Colon (tissue), 2 donors: Measurements from ENCODE around the gene ACTG1.

ENCODE experiments used
- FAIRE-seq: peaks from 2 replicates; lab custom pipeline; 2012; peaks lifted over from hg19 to GRCh38; lab: Jason Lieb, UNC
- donor health status: control.
- donor health status: control.

ACTG1 gene

DNA sequence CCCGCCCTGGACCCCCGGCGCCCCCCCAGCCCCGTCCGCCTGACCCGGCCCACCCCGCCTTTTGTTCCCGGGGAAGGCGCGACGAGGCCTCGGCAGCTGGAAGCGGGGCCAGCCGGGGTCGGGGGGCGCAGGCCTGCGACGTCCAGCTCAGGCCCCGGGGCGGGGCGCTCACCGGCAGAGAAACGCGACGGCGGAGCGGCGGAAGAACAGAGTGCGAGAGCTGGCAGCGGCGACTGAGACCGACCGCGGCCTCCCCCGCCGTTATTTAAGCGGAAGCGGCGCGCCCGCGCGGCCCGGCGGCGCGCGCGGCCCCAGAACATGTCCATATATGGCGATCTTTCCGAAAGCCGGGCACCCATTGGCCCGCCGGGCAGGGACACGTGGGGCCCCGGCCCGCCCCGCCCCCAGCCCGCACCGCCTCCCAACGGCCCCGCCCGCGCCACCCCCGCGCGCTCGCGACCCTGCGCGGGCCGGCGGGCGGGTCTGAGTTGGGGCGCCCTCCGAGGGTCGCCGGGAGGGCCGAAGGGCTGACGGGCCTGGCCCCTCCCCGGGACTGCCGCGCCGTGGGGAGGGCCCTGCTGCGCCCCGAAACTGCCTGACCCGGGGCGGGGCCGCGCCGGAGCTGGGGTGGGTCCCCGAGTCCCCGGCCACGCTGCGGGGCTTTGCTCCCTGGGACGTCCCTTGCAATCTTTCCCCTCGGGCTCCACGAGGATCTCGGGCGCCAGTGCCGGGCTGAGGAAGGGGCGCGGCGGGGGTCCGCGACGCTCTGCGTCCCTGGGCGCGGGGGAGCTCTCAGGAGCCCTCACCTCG lies at the start of gene ACTG1:
Gene ACTG1 (minus strand): TSS at position 238 of the 810 bp plus-strand sequence. CDS start 445 bp downstream, outside the sequence.
- no peak for FAIRE-seq

DNA sequence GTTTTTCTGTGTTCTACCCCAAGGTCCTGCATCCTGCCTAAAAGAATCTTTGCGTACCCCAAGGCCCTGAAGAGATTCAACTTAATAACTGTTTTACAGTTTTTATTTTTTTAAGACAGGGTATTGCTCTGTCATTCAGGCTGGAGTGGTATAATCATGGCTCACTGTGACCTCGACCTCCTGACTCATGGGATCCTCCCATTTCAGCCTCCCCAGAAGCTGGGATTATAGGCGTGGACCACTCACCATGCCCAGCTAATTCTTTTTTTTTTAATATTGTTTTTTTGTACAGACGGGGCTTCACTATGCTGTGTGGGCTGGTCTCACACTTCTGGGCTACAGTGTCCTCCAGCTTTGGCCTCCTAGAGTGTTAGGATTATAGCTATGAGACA lies 48.9 kb upstream of the ACTG1 start:
- FAIRE-seq = no peak

DNA sequence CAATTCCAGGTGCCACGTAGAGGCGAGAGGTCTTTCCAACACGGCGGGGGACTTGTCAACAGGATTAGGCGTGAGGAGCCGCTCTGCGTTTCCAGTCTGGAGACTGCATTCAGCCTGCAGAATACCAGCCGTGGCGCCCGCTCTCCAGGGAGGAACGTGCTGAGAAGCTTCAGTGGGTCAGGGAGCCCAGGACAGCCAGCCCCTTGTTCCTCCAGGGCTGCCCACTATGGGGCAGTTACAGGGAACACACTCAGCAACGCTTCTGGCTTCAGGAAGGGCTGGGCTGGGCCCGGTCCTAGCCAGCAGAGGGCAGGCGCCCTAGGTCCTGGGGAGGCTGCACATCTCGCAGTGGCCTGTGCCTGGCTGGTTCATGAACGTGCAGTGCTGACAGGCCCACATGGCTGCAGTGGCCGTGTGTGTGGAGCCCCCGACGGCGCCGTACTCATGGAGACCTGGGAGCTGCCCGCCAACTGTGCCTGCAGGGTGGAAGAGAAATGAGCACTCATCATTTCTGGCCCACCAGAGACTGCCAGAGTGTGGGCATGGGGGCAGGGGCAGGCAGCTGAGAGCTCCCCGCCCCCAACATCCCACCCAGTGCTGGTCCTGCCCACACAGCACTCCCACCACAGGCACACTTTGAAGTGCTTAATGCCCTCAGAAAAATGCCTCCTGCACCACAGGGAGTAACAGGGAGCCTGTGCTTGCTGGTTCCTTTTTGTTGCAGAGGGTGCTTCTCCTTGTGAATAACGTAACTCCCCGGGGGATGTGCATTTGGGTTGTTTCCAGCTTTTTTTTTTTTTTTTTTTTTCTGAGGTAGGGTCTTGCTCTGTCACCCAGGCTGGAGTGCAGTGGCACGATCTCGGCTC lies 46.6 kb upstream of the ACTG1 start:
- no peak for FAIRE-seq

DNA sequence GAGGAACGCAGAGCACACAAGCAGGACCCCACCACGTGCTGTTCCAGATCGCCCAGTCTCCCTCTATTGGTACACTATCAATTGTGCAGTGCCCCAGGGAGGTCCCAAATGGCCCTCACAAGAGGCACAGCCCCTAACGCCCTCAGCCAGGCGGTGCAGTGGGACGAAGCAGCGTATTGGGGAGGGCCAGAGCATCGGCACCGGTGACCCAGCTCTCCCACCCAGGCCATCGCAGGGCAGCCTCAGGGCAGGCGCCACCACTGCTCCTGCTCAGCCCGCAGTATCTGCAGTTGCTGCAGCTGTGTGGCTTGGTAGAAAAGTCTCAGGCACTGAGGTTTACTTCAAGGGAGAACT lies 45.5 kb upstream of the ACTG1 start:
- no peak for FAIRE-seq

DNA sequence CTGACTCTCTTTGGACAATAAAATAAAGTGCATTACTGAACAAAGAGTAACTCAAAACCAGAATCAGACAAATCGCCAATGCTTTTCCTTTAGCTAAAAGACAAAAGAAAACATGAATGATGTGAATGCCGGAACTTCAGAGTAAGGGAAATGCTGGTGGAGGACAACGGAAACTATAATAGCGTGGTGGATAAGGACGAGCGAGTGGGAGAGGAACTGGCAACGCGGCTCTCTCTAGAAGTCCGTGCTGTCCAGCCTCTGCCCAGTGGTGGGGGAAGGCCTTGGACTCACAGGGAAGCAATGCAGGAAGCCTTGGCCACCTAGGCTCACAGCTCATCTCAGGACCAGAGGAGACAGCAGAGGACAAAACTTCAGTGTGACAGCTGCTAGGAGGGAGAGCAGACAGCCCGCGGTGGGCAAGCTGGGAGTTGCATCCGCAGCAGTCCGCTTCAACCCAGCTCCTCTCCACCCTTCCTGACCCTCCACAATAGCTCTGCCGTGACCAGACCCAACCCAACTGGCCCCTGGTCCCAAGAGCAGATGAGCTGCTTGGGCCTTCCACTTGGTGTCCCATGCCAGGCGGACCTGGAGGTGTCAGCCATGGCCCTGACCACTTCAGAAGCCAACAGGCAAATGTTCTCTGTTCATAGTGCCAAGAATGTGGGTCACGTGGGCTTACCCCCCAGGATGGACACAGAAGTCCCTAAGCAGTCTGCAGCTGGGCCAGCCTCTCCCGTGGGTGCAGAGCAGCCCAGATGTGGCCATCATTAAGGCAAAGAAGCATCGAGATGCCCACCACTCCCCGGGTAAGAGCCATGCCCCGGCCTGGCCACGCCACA lies 44.9 kb upstream of the ACTG1 start:
- FAIRE-seq = no peak

DNA sequence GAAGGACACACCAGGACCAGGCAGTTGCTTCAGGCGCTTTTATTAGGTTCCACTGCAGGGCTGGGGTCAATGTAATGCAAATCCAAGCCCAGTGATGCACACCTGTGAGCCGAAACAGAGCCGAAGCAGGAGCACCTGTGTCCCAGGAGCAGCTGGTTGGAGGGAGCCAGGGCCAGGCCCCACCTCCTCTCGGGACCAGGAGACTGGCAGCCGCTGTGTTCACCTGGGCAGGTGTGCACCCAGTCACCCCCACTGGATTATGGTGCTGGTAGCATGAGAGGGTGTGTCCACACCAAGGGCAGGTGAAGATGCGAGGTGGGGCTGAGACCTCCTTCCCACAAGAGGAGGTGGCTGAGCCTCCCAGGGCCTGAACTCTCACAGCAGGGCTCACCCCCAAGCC lies 44.3 kb upstream of the ACTG1 start:
- FAIRE-seq = no peak

DNA sequence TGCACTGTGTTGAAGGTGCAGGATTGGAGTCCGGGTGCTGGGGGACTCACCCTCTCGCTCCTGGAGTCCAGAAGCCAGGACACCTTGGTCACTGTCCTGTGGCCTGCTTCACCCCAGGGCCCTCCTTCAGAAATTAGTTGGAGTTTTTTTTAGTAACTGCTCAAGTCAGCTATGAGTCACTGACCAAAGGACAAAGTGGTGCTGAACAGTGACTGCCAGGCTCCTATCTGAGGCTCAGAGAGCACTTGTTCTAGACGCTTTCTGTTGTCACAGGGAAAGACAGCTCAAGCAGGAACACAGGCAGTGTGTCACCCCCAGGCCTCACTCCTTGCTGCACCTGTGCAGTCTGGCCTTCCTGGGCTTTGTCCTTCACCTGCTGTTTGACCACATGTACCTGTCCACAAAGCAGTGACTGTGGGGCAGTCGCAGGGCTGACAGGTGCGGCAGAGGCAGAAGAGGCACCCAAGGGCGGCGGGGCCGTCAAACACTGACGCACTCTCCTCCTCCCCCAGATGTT lies 43.6 kb upstream of the ACTG1 start:
- no peak for FAIRE-seq

DNA sequence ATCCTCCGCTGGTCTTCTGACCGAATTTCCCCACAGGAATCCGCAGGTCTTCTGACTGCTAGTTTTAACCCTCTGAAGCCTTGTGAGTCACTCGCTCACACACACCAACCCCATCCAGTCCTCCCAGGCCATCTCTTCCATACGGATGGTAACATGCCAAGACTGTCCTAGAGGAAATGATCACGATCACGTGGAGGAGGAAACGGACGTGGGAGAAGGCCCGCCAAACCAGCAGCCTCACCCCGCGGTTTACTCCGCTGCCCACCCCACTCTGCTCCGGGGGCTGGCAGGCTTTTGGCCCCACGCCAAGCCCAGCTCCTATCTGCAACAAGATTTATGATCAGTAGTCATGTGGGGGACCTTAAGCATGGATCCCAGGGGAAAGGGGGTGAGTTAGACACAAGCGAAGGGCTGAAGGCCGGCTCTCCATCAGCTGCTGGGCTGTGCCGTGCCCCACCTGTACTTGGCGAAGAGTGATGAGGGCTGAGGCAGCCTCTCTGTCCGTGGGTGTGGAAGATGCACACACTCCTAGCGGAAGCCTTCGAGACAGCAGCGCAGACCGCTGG lies 41.1 kb upstream of the ACTG1 start:
- FAIRE-seq = no peak

DNA sequence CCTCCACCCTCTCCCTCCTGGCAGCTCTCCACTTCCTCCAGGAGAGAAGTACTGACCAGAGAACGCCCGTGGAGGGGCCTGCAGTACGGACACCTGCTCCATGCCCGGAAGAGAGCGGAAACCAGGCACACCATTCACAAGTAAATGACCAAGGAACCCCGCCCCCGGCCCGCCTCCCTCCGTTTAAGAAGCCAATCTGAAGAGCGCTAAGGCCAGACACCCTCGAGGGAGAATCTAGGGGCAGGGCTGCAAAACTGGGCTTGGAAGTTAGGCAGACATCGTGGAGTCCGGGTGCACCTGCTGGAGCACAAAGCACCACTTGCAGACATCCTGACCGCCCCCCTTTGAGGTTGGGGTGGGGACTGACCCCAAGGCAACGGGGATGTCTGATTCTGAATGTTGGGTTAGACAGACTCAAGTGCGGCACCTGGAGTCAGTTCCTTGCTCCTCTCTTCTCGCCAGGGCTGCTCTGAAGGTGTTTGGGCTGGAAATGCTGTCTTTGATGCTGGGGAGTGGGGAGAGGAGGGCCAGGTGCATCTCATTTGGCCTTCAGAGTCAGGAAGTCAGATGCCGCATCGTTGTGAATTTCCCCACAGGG lies 40.5 kb upstream of the ACTG1 start:
- FAIRE-seq = no peak

DNA sequence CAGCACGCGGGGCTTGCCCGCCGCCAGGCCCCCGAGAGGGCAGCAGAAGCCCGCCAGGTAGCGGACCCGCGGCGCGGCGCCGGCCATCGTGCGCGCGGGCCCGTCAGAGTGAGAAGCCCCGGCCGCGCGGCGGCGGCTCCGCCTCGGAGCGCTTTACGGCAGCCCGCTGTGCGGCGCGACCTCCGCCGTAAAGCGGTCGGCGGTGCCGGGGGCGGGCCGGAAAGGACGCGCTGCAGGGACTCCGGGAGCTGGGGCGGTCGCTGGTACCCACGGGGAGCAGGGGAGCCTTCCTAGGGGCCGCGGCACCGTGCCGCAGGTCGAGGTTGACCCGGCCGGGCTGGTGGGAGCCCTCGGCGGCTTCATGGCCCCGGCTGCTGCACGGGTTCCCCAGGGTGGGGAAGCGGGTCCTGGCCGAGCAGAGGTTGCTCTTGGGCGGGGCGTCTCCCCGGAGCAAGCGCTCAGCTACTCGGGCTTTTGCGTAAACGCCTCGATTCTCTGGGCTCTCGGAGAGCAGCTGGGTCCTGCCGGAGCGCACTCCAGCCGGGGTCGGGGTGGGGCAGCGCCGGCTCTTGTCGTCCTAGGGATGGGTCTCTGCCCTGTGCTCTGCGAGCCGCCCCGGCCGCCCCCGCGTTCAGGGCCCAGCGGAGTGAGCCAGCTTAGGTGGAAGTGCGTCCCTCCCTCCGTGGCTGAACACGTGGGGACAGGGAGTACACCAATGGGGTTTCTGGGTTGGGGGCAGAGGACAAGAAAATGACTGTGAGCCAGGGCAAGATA lies 39.8 kb upstream of the ACTG1 start, which contains the start of gene FAAP100:
Gene FAAP100 (minus strand): TSS at position 110 of the 774 bp plus-strand sequence. CDS start 23 bp downstream, at position 87.
- FAIRE-seq = no peak

DNA sequence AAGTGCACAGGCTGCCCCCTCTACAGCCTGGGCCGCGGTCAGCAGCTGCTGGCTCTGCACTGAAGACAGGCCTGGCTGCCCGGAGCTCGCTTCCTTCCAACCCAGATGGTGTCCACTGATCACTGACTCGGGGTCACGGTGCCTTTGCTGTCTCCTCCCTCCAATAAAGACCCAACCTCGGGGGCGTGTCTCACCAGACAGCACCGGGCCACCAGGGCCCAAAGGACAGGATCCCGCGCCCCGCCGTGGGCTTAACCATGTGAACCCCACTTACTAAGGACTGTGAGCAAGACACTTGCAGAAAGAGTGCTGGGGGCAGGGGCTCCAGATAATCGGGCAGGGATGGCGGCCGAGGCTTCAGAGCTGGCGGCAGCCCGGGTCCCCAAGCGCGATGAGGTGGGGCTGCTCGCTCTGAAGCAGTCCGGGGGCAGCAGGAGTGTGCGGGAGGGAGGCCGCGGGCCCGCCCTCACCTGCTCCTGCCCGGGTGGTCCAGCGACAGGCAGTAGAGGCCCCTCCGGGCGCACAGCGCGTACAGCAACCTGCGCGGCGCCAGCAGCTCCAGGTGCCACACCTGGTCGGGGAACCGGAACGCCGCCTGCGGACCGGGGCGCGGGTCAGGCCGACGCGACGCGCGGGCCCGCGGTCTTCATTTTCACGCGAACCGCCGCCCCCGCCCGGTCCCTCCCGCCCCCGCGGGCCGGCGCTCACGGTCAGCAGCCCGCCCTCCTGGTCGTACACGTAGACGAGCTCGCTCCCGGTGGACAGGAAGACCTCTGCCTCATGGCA lies 39.1 kb upstream of the ACTG1 start:
- FAIRE-seq = no peak

DNA sequence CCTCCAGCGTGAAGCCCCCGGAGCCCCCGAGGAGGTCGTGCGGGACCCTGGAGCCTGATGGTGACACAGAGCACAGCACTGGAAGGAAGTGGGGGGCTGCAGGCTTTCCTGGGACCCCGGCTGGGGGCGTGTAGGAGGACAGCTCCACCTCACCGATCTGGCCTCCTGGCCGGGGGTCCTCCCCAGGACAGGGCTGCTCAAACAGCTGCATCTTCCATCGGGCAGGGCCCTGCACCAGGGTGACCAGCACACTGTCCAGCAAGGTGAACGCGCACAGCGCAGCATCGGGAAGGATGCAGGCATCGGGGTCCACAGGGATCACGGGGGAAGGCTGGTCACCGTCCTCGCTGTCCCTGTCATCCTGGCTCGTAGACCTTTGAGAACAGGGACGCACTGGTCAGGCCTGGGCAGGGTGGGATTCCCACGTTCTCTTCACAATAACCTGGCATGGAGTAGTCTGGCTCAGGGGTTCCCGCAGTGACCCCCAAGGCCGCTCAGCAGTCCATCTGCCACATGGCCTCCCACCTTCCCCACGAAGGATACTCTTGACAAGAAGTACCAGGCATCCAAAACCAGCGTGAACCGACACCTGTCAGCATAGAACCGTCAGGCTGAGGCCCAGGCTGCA lies 38.3 kb upstream of the ACTG1 start:
- FAIRE-seq = no peak

DNA sequence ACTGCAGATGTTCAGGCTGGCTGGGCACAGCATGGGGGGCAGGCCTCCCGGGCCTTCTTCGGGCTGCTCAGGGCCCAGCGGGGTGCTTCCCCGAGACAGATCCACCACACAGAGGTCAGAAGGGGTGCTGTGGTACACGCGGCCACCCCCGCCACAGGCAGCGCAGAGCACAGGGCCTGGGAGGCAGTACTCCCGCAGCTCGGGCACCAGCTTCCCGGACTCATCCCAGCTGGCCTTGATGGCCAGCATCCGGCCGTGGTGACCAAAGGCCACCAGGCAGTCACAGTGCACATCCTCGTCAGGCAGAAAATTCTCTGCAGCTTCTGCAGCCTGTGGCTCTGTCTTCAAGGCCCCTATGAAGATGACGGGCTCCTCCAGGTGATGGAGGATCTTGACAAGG lies 37.7 kb upstream of the ACTG1 start:
- no peak for FAIRE-seq

DNA sequence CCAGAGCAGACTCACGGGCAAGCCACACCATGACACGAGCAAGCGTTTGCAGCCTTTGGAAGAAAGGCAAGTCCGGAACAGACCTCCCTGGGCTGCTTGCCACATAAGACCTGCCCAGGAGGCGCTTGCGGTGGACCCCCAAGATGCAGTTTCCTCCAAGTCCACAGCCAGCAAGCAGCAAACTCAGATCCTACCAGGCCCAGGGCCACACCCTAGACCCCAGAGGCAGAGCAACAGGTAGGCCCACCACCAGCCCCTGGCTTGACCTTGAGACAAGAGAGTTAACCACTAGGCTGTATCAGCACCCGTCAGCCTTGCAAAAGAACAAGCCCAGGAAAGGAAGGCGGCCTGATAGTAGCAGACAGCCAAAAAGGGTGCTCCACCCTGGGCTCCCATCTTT lies 37.2 kb upstream of the ACTG1 start:
- FAIRE-seq = no peak

DNA sequence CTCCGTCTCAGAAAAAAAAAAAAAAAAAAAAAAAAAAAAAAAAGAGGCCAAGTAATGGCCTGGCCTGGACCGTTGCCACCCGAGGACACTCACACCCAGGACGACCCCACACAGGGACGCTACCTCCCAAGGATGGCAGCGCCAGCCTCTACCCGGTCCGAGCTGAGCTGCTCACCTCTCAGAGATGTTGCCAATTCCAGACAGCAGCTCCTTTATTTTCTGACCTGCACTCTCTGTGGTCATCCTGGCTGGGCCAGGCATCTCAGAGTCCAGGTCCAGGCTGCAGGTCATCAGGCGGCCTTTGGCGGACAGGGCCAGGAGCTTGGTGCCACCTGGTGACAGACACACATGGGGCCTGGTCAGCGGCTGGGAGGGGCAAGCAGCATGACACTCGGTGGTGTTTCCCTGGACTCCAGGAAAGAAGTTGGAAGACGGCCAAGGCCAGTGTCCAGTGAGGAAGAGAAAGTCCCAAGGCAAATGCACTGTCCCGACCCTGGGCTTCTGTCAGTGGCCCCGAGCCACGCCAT lies 36.5 kb upstream of the ACTG1 start:
- FAIRE-seq = no peak

DNA sequence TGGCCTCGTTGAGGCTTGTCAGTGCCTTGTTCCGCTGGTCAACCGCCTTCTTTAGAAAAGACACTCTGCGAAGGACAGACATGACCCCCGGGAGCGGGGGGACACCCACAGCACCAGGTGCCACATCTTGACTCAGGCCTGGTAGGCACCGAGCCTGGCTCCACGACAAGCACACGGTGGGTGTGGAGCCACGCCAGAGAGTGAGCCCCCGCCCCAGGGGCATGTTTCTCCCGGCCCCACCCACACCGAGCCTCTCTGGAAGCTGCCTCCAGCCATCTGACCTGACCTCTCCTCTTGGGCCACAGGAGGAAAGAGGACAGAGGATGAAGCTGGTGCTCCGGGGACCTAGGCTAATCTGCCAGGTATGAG lies 35.0 kb upstream of the ACTG1 start:
- FAIRE-seq = no peak

DNA sequence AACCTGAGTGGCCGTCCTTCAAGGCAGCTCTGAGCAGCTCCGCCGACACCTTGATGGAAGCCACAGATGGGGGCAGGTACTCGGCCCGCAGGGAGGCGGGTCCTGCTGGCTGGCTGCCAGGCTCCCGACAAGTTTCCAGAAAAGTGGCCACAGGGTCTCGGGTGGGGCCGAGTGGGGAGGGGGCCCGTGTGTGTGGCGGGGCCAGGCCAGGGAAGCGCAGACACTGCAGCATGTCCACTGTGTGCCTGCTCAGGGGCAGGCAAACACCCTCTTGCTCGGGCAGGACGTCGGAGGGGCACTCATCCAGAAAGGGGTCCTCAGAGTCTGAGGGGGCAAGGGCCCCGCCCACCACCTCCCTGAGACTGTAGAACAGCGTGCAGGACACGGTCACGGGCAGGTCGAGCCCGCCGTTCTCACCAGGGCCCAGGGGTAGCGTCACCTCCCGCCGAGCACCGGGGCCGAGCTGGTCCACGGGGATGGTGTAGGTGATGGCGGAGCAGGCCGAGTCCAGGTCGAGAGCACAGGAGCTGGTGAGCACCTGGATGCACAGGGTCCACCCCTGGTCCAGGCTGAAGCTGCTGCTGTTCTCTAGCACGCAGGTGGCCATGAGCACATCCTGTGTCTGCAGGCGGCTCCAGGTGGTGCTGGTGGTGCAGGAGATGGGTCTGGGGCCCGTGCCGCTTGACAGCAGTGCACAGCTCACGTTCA lies 34.5 kb upstream of the ACTG1 start:
- FAIRE-seq = no peak

DNA sequence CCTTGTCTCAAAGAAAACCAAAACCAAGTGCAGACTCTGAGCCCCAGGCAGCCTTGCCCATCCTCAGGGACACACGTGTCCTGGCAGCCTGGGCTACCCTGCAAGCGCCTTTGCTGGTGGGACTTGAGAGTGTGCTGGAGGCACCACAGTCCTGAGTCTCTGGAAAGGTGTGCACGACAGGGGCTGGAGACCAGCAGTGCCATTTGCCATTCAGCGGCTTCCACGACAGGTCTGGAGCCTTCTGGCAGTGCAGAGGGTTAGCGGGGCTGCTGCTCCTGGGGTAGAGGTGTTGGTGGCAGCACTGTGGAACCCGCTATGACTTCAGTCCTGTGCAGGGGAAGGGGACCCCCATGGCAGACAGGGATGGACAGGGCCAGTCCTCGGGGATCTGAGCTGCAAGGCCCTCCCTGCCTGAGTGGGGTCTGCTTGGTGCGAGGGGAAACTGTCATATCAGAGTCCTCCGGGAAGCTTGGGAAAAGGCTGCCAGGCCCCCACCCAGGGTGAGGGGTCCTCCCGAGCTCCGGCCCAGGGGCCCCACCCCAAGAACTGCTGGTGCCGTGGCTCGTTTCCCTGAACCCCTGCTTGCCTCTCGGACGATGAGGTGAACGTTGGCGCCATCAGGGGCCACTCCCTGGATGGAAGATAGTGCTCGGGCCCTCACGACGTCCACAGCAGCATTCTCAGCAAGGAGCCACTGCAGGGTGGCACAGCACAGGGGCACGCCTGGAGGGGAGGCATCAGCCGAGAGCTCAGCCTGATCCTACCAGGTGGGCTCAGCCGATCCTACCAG lies 32.8 kb upstream of the ACTG1 start:
- no peak for FAIRE-seq
